B cell (primary cell): ENCODE results near the gene MBD3L3.
"Not testable (repeated sequence)": the region's sequence is repeated elsewhere in the genome, so short reads cannot be mapped to it uniquely, and the experiment has no call there.

ENCODE experiments used
- CTCF ChIP-seq: fragments of 200-600 bp; IDR thresholded peaks from one replicate; pipeline ENCODE4 v1.8.0; 2022; ENCODE audit warnings: antibody characterized with exemption, mild to moderate bottlenecking
- EZH2 ChIP-seq: IDR thresholded peaks from 2 replicates; pipeline ENCODE4 v1.6.1; 2012; ENCODE audit warnings: borderline replicate concordance, low read depth, mild to moderate bottlenecking, moderate library complexity, low read length; ENCODE audit not compliant: insufficient read depth, poor library complexity, severe bottlenecking

- TF ChIP-seq EZH2, CTCF: not testable (repeated sequence)
These were observed 3.7 kb downstream of the MBD3L3 start for GRCh38 chr19:7054635-7055368.
